H1 (cell line): Measurements from ENCODE around the gene ZBTB42. TPM values are rescaled to one million over a fixed set of nuclear protein-coding genes. Genes with fewer than 3 reads are reported as not detected.
A peak's percentile ranks its signal among the peaks of the same experiment; 100 is the strongest.
"Not testable (repeated sequence)": the region's sequence is repeated elsewhere in the genome, so short reads cannot be mapped to it uniquely, and the experiment has no call there.

Experiments used
- CTCF ChIA-PET: fragments of 300-600 bp; sonication (Branson Sonifier 250); formaldehyde crosslinking; loops from one replicate; lab custom pipeline; 2021; ENCODE audit not compliant: partially characterized antibody; lab: Charles Lee
- POLR2A ChIA-PET: fragments of 300-600 bp; sonication (Branson Sonifier 250); formaldehyde crosslinking; loops from one replicate; lab custom pipeline; 2021; ENCODE audit warnings: inconsistent platforms; ENCODE audit not compliant: partially characterized antibody; lab: Charles Lee
- DNase-seq, 2 experiments: peaks; one replicate each; pipeline versions ENCODE4 v3.0.0 to v3.0.0-alpha.2; 2010 to 2022; ENCODE audit warnings: low spot score in 2 of 2, low read depth in 1 of 2, mixed read lengths in 1 of 2
- FAIRE-seq: peaks from 2 replicates; lab custom pipeline; 2011; peaks lifted over from hg19 to GRCh38; lab: Jason Lieb, UNC
- H2AFZ ChIP-seq: 2 replicates; pipeline ENCODE4 v1.8.1; 2012; ENCODE audit warnings: low read length, inconsistent platforms
- H2AK5ac ChIP-seq: 2 replicates; pipeline ENCODE4 v1.6.1; 2013; ENCODE audit warnings: low read depth, low read length
- H2BK120ac ChIP-seq: replicated peaks from 2 replicates; pipeline ENCODE3; 2013; ENCODE audit warnings: low read depth, low read length, inconsistent platforms
- H2BK12ac ChIP-seq: 2 replicates; pipeline ENCODE4 v1.6.1; 2013; ENCODE audit warnings: low read depth, low read length
- H2BK15ac ChIP-seq: 2 replicates; pipeline ENCODE4 v1.6.1; 2013; ENCODE audit warnings: low read length
- H2BK20ac ChIP-seq: 2 replicates; pipeline ENCODE4 v1.6.1; 2013; ENCODE audit warnings: low read length
- H2BK5ac ChIP-seq: 2 replicates; pipeline ENCODE4 v1.6.1; 2013; ENCODE audit warnings: low read depth, low read length
- H3K14ac ChIP-seq: 2 replicates; pipeline ENCODE4 v1.6.1; 2013; ENCODE audit warnings: inconsistent platforms; ENCODE audit not compliant: insufficient read length
- H3K18ac ChIP-seq: 2 replicates; pipeline ENCODE4 v1.6.1; 2013; ENCODE audit warnings: low read length; ENCODE audit errors: extremely low read depth
- H3K23ac ChIP-seq: 2 replicates; pipeline ENCODE4 v1.6.1; 2013; ENCODE audit warnings: inconsistent platforms; ENCODE audit not compliant: insufficient read length
- H3K23me2 ChIP-seq: 2 replicates; pipeline ENCODE4 v1.6.1; 2013; ENCODE audit warnings: low read depth, low read length
- H3K27ac ChIP-seq: 2 replicates; pipeline ENCODE4 v1.6.1; 2011; ENCODE audit warnings: low read depth, low read length, inconsistent platforms
- H3K27me3 ChIP-seq, 4 experiments: replicated peaks in 1 of 4; 1 replicate in 1 of 4; 2 replicates in 3 of 4; pipeline versions ENCODE4 v1.6.1 to v1.8.1; 2011 to 2013; ENCODE audit warnings: low read length in 3 of 4, mild to moderate bottlenecking in 3 of 4, inconsistent platforms in 2 of 4, mixed read lengths in 2 of 4, moderate library complexity in 1 of 4; ENCODE audit not compliant: control insufficient read depth in 3 of 4, insufficient read depth in 3 of 4; ENCODE audit errors: extremely low read depth in 1 of 4
- H3K36me3 ChIP-seq, 4 experiments: 2 replicates each; pipeline versions ENCODE4 v1.6.1 to v1.8.1; 2011 to 2013; ENCODE audit warnings: mild to moderate bottlenecking in 4 of 4, low read length in 3 of 4, moderate library complexity in 2 of 4, control low read depth in 1 of 4, inconsistent platforms in 1 of 4; ENCODE audit not compliant: insufficient read depth in 4 of 4, control insufficient read depth in 2 of 4
- H3K4ac ChIP-seq: replicated peaks from 2 replicates; pipeline ENCODE3; 2013; ENCODE audit warnings: low read length, low read depth, mixed read lengths, inconsistent platforms; ENCODE audit not compliant: insufficient read length
- H3K4me1 ChIP-seq, 4 experiments: replicated peaks in 1 of 4; 1 replicate in 1 of 4; 2 replicates in 3 of 4; pipeline versions ENCODE4 v1.6.1 to v1.8.1; 2011 to 2013; ENCODE audit warnings: low read length in 3 of 4, inconsistent platforms in 2 of 4, mixed read lengths in 1 of 4; ENCODE audit not compliant: insufficient read depth in 4 of 4, control insufficient read depth in 3 of 4
- H3K4me2 ChIP-seq, 2 experiments: 2 replicates each; pipeline versions ENCODE4 v1.6.1 to v1.8.1; 2011 to 2013; ENCODE audit warnings: low read depth in 2 of 2, low read length in 2 of 2, control low read depth in 1 of 2, inconsistent platforms in 1 of 2, mild to moderate bottlenecking in 1 of 2; ENCODE audit not compliant: insufficient read depth in 1 of 2
- H3K4me3 ChIP-seq, 4 experiments: fragments of 200-600, 300-600 bp in 1 of 4; sonication (generic), shearing (Covaris generic), sonication (Bioruptor Twin) in 1 of 4; 2 replicates each; pipeline versions ENCODE4 v1.5.1 to v1.8.1; 2011 to 2016; ENCODE audit warnings: low read length in 4 of 4, low read depth in 3 of 4, control low read depth in 2 of 4, inconsistent platforms in 2 of 4, mild to moderate bottlenecking in 2 of 4, mixed read lengths in 1 of 4, moderate library complexity in 1 of 4; ENCODE audit not compliant: insufficient read depth in 2 of 4; ENCODE audit errors: extremely low read depth in 1 of 4
- H3K56ac ChIP-seq: replicated peaks from 2 replicates; pipeline ENCODE3; 2013; ENCODE audit warnings: low read depth, mild to moderate bottlenecking, mixed read lengths, low read length, inconsistent platforms; ENCODE audit not compliant: insufficient read length
- H3K79me1 ChIP-seq: 2 replicates; pipeline ENCODE4 v1.6.1; 2013; ENCODE audit warnings: low read depth, low read length, control low read depth
- H3K79me2 ChIP-seq, 2 experiments: 2 replicates each; pipeline versions ENCODE4 v1.6.1 to v1.8.1; 2012 to 2013; ENCODE audit warnings: low read length in 2 of 2, mild to moderate bottlenecking in 2 of 2, inconsistent platforms in 1 of 2; ENCODE audit not compliant: insufficient read depth in 2 of 2, control insufficient read depth in 1 of 2
- H3K9ac ChIP-seq, 4 experiments: replicated peaks in 1 of 4; 1 replicate in 1 of 4; 2 replicates in 3 of 4; pipeline versions ENCODE4 v1.6.1 to v1.8.1; 2011 to 2013; ENCODE audit warnings: low read depth in 3 of 4, low read length in 3 of 4, control low read depth in 2 of 4, mild to moderate bottlenecking in 2 of 4, moderate library complexity in 2 of 4, inconsistent platforms in 1 of 4; ENCODE audit errors: extremely low read depth in 1 of 4
- H3K9me3 ChIP-seq, 2 experiments: 2 replicates each; pipeline versions ENCODE4 v1.6.1 to v1.8.1; 2012 to 2013; ENCODE audit warnings: mild to moderate bottlenecking in 2 of 2, moderate library complexity in 2 of 2, control low read depth in 1 of 2, inconsistent platforms in 1 of 2, low read depth in 1 of 2, low read length in 1 of 2, mixed read lengths in 1 of 2; ENCODE audit not compliant: insufficient read depth in 2 of 2
- H4K20me1 ChIP-seq, 2 experiments: replicated peaks in 1 of 2; 2 replicates each; pipeline versions ENCODE3 to v1.8.1; 2011 to 2013; ENCODE audit warnings: inconsistent platforms in 2 of 2, low read length in 2 of 2, mild to moderate bottlenecking in 1 of 2; ENCODE audit not compliant: insufficient read depth in 2 of 2, control insufficient read depth in 1 of 2
- H4K5ac ChIP-seq: 2 replicates; pipeline ENCODE4 v1.6.1; 2013; ENCODE audit warnings: low read length, low read depth, mixed read lengths, inconsistent platforms; ENCODE audit not compliant: insufficient read length
- H4K8ac ChIP-seq: 2 replicates; pipeline ENCODE4 v1.8.0; 2013; ENCODE audit warnings: mild to moderate bottlenecking, moderate library complexity, low read length, inconsistent platforms; ENCODE audit not compliant: insufficient read depth; ENCODE audit errors: extremely low read depth
- H4K91ac ChIP-seq: replicated peaks from 2 replicates; pipeline ENCODE3; 2013; ENCODE audit warnings: low read length, mixed read lengths, inconsistent platforms; ENCODE audit not compliant: insufficient read length
- WGBS, 2 experiments: shearing (Covaris generic) in 1 of 2; methylation state at CpG; one replicate each; pipeline versions ENCODE4 v1.1.6 to v1.1.7; 2013 to 2015; ENCODE audit warnings: low lambda C conversion rate in 2 of 2, mixed read lengths in 2 of 2, inconsistent platforms in 1 of 2, low coverage in 1 of 2, missing lambda C conversion rate in 1 of 2; ENCODE audit not compliant: insufficient replicate concordance in 2 of 2, insufficient coverage in 1 of 2, insufficient read length in 1 of 2; ENCODE audit errors: extremely low coverage in 1 of 2, missing lambda C conversion rate in 1 of 2; 5-methylcytosine and 5-hydroxymethylcytosine counted together
- polyA plus RNA-seq, 7 experiments: library from polyadenylated mRNA; depleted of rRNA in 3 of 7; stranded (reverse) in 5 of 7; unstranded in 2 of 7; fragments of >200 nt in 5 of 7; fragments of 200-250 nt in 2 of 7; gene quantifications; 1 replicate in 5 of 7; 2 replicates in 1 of 7; 4 replicates in 1 of 7; pipeline versions ENCODE4 v1.2.1 to v1.2.3, GENCODE V29; 2011 to 2013; ENCODE audit warnings: missing spikeins in 2 of 7, mixed read lengths in 2 of 7
- total RNA-seq: library from RNA; stranded (reverse); fragmentation: NEBNext Ultra II Directional; extraction: Animal tissue kit (Norgen Biotek cat#: 25700); gene quantifications from 2 replicates; pipeline ENCODE4 v1.2.1, GENCODE V29; 2021

The ZBTB42 gene
- total and polyA plus RNA-seq, 2 of the 8 experiments (the other 6 are each of a cell fraction or from before 2014, with no cell fraction given) = 2.8 to 3.1 TPM

GRCh38 chr14:104814701-104815100 lies 13.8 kb downstream of the ZBTB42 start:
- CTCF ChIA-PET = interaction anchor here (0.7 to 1.8 kb wide), 3 partner anchors 53 to 244 kb away, joined by 3 to 4 read pairs (median 4); no protein-coding TSS in a partner anchor
- H4K20me1 ChIP-seq, H3K23me2 ChIP-seq, H3K14ac ChIP-seq, H4K91ac ChIP-seq, H4K8ac ChIP-seq, DNase-seq, H3K79me2 ChIP-seq, H3K36me3 ChIP-seq, H2BK20ac ChIP-seq, H3K56ac ChIP-seq, H2AFZ ChIP-seq, H3K4ac ChIP-seq, H2BK12ac ChIP-seq, H3K27ac ChIP-seq, H3K9ac ChIP-seq, H3K4me1 ChIP-seq, H2BK5ac ChIP-seq, H3K18ac ChIP-seq, FAIRE-seq, H3K79me1 ChIP-seq, H2BK15ac ChIP-seq, POLR2A ChIA-PET, H2BK120ac ChIP-seq, H3K23ac ChIP-seq, H2AK5ac ChIP-seq, H4K5ac ChIP-seq, H3K27me3 ChIP-seq, H3K9me3 ChIP-seq: not testable (repeated sequence)
- Histone ChIP-seq H3K4me2 (peak overlapping the region; percentile 79 to 98; a peak in 2 of 4 replicates), H3K4me3 (peak overlapping the region in 2 of 4 experiments; percentile 86 to 87; a peak in 3 of 8 replicates)
- WGBS, 2 experiments = 93% methylated on average over 12 of the region's 15 CpGs; no CpG with 5 or more reads in 1 of the 2 experiments
